Stimulated activated CD8-positive, alpha-beta memory T cell treated with anti-CD3 and anti-CD28 coated beads, Interleukin-4, amount 100 ng/mL, for 1 hour (primary cell): ENCODE data around the gene AXIN1.
"Not testable (repeated sequence)": the region's sequence is repeated elsewhere in the genome, so short reads cannot be mapped to it uniquely, and the experiment has no call there.

Source experiments
- DNase-seq, 2 donors: peaks; one replicate each; pipeline ENCODE4 v3.0.0-alpha.2; 2020; ENCODE audit warnings: low read depth in 2 of 2, low spot score in 1 of 2

The AXIN1 gene

GRCh38 chr16:352547-353403, at the start of gene AXIN1:
AXIN1 (minus strand) TSS chr16:352723; CDS start chr16:347025, 5,698 bp downstream.
- DNase-seq, result peak; percentile 100

GRCh38 chr16:401468-402348, 49.2 kb upstream of the AXIN1 start, which contains the start of gene DECR2:
DECR2 (plus strand) TSS chr16:401885; CDS start chr16:401964, 79 bp downstream.
- peak; percentile 98 to 99 for DNase-seq

- no peak for DNase-seq
Measured at GRCh38 chr16:400061-400591, 47.6 kb upstream of the AXIN1 start.

- no peak for DNase-seq
Measured at GRCh38 chr16:399340-400019, 47.0 kb upstream of the AXIN1 start.

- DNase-seq, result no peak
Measured at GRCh38 chr16:398561-399339, 46.2 kb upstream of the AXIN1 start.

GRCh38 chr16:397736-398332, 45.3 kb upstream of the AXIN1 start:
- no peak for DNase-seq

GRCh38 chr16:397135-397661, 44.7 kb upstream of the AXIN1 start, which contains the start of gene NME4:
NME4 (plus strand) TSS chr16:397199; CDS start chr16:397223, 24 bp downstream.
- DNase-seq, result no peak

GRCh38 chr16:396605-397004, 44.1 kb upstream of the AXIN1 start:
- no peak for DNase-seq

- DNase-seq, result no peak
Measured at GRCh38 chr16:396199-396598, 43.7 kb upstream of the AXIN1 start.

GRCh38 chr16:392450-393030, 40.0 kb upstream of the AXIN1 start:
- DNase-seq, result no peak

- DNase-seq, result peak; percentile 57 to 67
Measured at GRCh38 chr16:391885-392335, 39.4 kb upstream of the AXIN1 start.

- DNase-seq, result no peak
Measured at GRCh38 chr16:389352-389751, 36.8 kb upstream of the AXIN1 start.

- DNase-seq, result not testable (repeated sequence)
Measured at GRCh38 chr16:387761-388666, 35.5 kb upstream of the AXIN1 start.

- no peak for DNase-seq
Measured at GRCh38 chr16:386641-387156, 34.2 kb upstream of the AXIN1 start.

GRCh38 chr16:383326-384051, 31.0 kb upstream of the AXIN1 start:
- DNase-seq, result no peak

GRCh38 chr16:381789-382717, 29.5 kb upstream of the AXIN1 start, which contains the start of gene PGAP6:
PGAP6 (minus strand) TSS chr16:381978; CDS start chr16:381821, 157 bp downstream.
- DNase-seq, result peak in 1 of 2 donors; percentile 53
